Fibroblast of lung (primary cell): ENCODE results near the gene HIVEP3.

ENCODE experiments used
- EZH2 ChIP-seq: IDR thresholded peaks from 2 replicates; pipeline ENCODE4 v1.5.1; 2012; ENCODE audit warnings: low read length, control low read depth, mild to moderate bottlenecking; ENCODE audit errors: missing control alignments
- TF ChIP-seq, protein P1 (sequence below), 2 donors: IDR thresholded peaks in 1 of 2; conservative IDR thresholded peaks in 1 of 2; 1 replicate in 1 of 2; 2 replicates in 1 of 2; pipeline ENCODE4 v1.5.1; 2011 to 2012; ENCODE audit warnings: low read length in 2 of 2, control low read depth in 1 of 2, inconsistent platforms in 1 of 2, low read depth in 1 of 2, mild to moderate bottlenecking in 1 of 2

DNA sequence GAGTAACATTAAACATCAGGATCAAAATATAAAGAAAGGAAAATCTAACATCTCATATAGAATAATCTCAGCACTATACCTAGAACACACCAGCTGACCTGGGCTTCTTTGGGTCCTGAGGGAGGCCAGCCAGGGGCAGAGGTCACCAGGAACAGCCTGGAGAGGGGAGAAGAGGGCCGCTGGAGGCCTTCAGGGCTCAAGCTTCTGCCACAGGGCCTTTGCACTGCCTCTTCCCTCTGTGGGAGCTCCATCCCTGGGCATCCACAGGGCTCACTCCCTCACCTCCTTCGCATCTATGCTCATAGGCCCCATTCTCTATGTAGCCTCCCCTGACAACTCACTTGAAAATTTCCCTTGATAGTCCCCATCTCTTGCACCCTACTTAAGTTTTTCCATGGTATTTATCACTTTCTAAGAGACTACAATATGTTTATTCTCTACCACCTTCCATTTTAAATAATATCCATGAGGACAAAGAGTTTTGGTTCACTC is 73.9 kb downstream of the HIVEP3 start:
- TF ChIP-seq, protein P1, sequence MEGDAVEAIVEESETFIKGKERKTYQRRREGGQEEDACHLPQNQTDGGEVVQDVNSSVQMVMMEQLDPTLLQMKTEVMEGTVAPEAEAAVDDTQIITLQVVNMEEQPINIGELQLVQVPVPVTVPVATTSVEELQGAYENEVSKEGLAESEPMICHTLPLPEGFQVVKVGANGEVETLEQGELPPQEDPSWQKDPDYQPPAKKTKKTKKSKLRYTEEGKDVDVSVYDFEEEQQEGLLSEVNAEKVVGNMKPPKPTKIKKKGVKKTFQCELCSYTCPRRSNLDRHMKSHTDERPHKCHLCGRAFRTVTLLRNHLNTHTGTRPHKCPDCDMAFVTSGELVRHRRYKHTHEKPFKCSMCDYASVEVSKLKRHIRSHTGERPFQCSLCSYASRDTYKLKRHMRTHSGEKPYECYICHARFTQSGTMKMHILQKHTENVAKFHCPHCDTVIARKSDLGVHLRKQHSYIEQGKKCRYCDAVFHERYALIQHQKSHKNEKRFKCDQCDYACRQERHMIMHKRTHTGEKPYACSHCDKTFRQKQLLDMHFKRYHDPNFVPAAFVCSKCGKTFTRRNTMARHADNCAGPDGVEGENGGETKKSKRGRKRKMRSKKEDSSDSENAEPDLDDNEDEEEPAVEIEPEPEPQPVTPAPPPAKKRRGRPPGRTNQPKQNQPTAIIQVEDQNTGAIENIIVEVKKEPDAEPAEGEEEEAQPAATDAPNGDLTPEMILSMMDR (conservative IDR thresholded peaks at IDR 0.05 in 1 of 2, IDR thresholded peaks at IDR 0.05 in 1 of 2; ENCODE audit: low read depth in 1 of 2, low read length in 2 of 2), result no peak
- TF ChIP-seq EZH2, result no peak
